B cell (primary cell): ENCODE results near the gene FAM83G. TPM values are rescaled to one million over a fixed set of nuclear protein-coding genes. Genes with fewer than 3 reads are reported as not detected.
A peak's percentile ranks its signal among the peaks of the same experiment; 100 is the strongest.

Experiments used
- ATAC-seq: fragments of 200-7000 bp; cut with Tn5 transposase; one replicate; pipeline ENCODE4 v1.10.0; 2021; ENCODE audit warnings: low read depth, mild to moderate bottlenecking, moderate number of reproducible peaks, moderate library complexity
- CTCF ChIA-PET: fragments of 350-600 bp; sonication (Branson Sonifier 250); formaldehyde crosslinking; loops from one replicate; lab custom pipeline; 2021; ENCODE audit warnings: antibody characterized with exemption, inconsistent platforms; lab: Charles Lee
- POLR2A ChIA-PET: fragments of 350-600 bp; sonication (Branson Sonifier 250); formaldehyde crosslinking; loops from one replicate; lab custom pipeline; 2021; ENCODE audit warnings: antibody characterized with exemption; lab: Charles Lee
- DNase-seq: peaks from one replicate; pipeline ENCODE4 v3.0.0; 2013
- H2AFZ ChIP-seq: 2 replicates; pipeline ENCODE4 v1.6.1; 2012; ENCODE audit warnings: mild to moderate bottlenecking, low read depth, low read length; ENCODE audit not compliant: insufficient read depth, poor library complexity, severe bottlenecking
- H3K27ac ChIP-seq, 2 donors: 1 replicate in 1 of 2; 2 replicates in 1 of 2; pipeline ENCODE4 v1.5.1; 2012 to 2013; ENCODE audit warnings: low read length in 2 of 2, mild to moderate bottlenecking in 2 of 2, moderate library complexity in 1 of 2
- H3K27me3 ChIP-seq, 4 experiments: fragments of 200-600 bp in 1 of 4; sonication (generic) in 1 of 4; replicated peaks in 1 of 4; 1 replicate in 2 of 4; 2 replicates in 2 of 4; pipeline versions ENCODE4 v1.6.1 to v1.7.0; 2013 to 2016; ENCODE audit warnings: low read length in 3 of 4, mild to moderate bottlenecking in 2 of 4, mixed read lengths in 1 of 4, moderate library complexity in 1 of 4; ENCODE audit not compliant: insufficient read depth in 4 of 4, control insufficient read depth in 3 of 4; ENCODE audit errors: control extremely low read depth in 1 of 4
- H3K36me3 ChIP-seq, 2 experiments: replicated peaks in 1 of 2; 1 replicate in 1 of 2; 2 replicates in 1 of 2; pipeline versions ENCODE4 v1.6.1 to v1.7.1; 2013; ENCODE audit warnings: low read length in 1 of 2; ENCODE audit not compliant: insufficient read depth in 2 of 2, control insufficient read depth in 1 of 2; ENCODE audit errors: control extremely low read depth in 1 of 2, extremely low read depth in 1 of 2
- H3K4me1 ChIP-seq, 2 donors: fragments of 200-600 bp in 1 of 2; sonication (generic) in 1 of 2; 1 replicate in 1 of 2; 2 replicates in 1 of 2; pipeline versions ENCODE4 v1.5.1 to v1.6.1; 2013 to 2017; ENCODE audit warnings: low read length in 2 of 2; ENCODE audit not compliant: control insufficient read depth in 2 of 2, insufficient read depth in 2 of 2
- H3K4me2 ChIP-seq: replicated peaks from 2 replicates; pipeline ENCODE3; 2012; ENCODE audit warnings: mild to moderate bottlenecking, low read depth, low read length; ENCODE audit not compliant: poor library complexity, severe bottlenecking
- H3K4me3 ChIP-seq, 5 experiments: fragments of 200-600 bp in 1 of 5; sonication (generic) in 1 of 5; 1 replicate in 3 of 5; 2 replicates in 2 of 5; pipeline versions ENCODE4 v1.5.1 to v1.7.0; 2011 to 2016; ENCODE audit warnings: low read length in 4 of 5, mild to moderate bottlenecking in 4 of 5, low read depth in 2 of 5, control low read depth in 1 of 5, moderate library complexity in 1 of 5; ENCODE audit not compliant: insufficient read depth in 1 of 5; ENCODE audit errors: control extremely low read depth in 1 of 5, extremely low read depth in 1 of 5
- H3K79me2 ChIP-seq: fragments of 200-600 bp; sonication (generic); one replicate; pipeline ENCODE4 v1.6.0; 2016; ENCODE audit warnings: low read length; ENCODE audit not compliant: control insufficient read depth, insufficient read depth
- H3K9ac ChIP-seq: fragments of 200-600 bp; sonication (generic); 2 replicates; pipeline ENCODE4 v1.6.1; 2017; ENCODE audit warnings: mild to moderate bottlenecking, low read length, moderate library complexity
- H3K9me3 ChIP-seq, 3 donors: one replicate each; pipeline versions ENCODE4 v1.6.1 to v1.7.1; 2013; ENCODE audit warnings: low read length in 2 of 3; ENCODE audit not compliant: control insufficient read depth in 2 of 3, insufficient read depth in 1 of 3; ENCODE audit errors: control extremely low read depth in 1 of 3
- H4K20me1 ChIP-seq: 2 replicates; pipeline ENCODE4 v1.6.0; 2012; ENCODE audit warnings: mild to moderate bottlenecking, low read length; ENCODE audit not compliant: insufficient read depth, control insufficient read depth, poor library complexity, severe bottlenecking
- H3K27ac Mint-ChIP-seq: one replicate; pipeline ENCODE4 v1.8.0; 2021; ENCODE audit warnings: mixed read lengths
- H3K27me3 Mint-ChIP-seq: one replicate; pipeline ENCODE4 v1.8.0; 2021; ENCODE audit warnings: mixed read lengths
- H3K4me1 Mint-ChIP-seq: one replicate; pipeline ENCODE4 v1.8.0; 2021; ENCODE audit warnings: mixed read lengths
- H3K4me3 Mint-ChIP-seq: one replicate; pipeline ENCODE4 v1.8.0; 2021; ENCODE audit warnings: mixed read lengths
- H3K9me3 Mint-ChIP-seq: one replicate; pipeline ENCODE4 v1.8.0; 2022; ENCODE audit warnings: mixed read lengths; ENCODE audit not compliant: insufficient read depth
- CTCF ChIP-seq: fragments of 200-600 bp; IDR thresholded peaks from one replicate; pipeline ENCODE4 v1.8.0; 2022; ENCODE audit warnings: antibody characterized with exemption, mild to moderate bottlenecking
- EZH2 ChIP-seq: IDR thresholded peaks from 2 replicates; pipeline ENCODE4 v1.6.1; 2012; ENCODE audit warnings: borderline replicate concordance, low read depth, mild to moderate bottlenecking, moderate library complexity, low read length; ENCODE audit not compliant: insufficient read depth, poor library complexity, severe bottlenecking
- WGBS: methylation state at CpG from one replicate; pipeline ENCODE4 v1.1.5; 2013; ENCODE audit warnings: missing lambda C conversion rate; ENCODE audit not compliant: insufficient coverage; 5-methylcytosine and 5-hydroxymethylcytosine counted together
- intact Hi-C: fragments of 100-400 bp; cut with micrococcal nuclease; formaldehyde crosslinking; loops from one replicate; pipeline ENCODE4 v1.10.0; 2022
- polyA plus RNA-seq: library from polyadenylated mRNA; depleted of rRNA; stranded (reverse); fragments of >200 nt; gene quantifications from 2 replicates; pipeline ENCODE4 v1.2.3, GENCODE V29; 2012
- total RNA-seq, 2 donors: library from RNA; stranded (reverse); fragments of 120-200 nt in 1 of 2; gene quantifications; 1 replicate in 1 of 2; 2 replicates in 1 of 2; pipeline versions ENCODE4 v1.2.3 to v1.2.4, GENCODE V29; 2013 to 2022

FAM83G gene
- total and polyA plus RNA-seq, 2 donors (not counting 1 experiment from before 2014, with no cell fraction given) = 4.7 to 14.3 TPM

- Mint-ChIP-seq H3K4me3 (no peak overlapping the region), H3K9me3 (no peaks in the 10 kb centered on the region), H3K27ac (peak overlapping the region; percentile 20), H3K4me1 (peaks cover 16% of the 10 kb centered on the region), H3K27me3 (no peaks in the 10 kb centered on the region)
- H3K27me3 ChIP-seq = no peaks in the 10 kb centered on the region
- peaks cover 1 to 44% of the 10 kb centered on the region in 2 experiments for H3K36me3 ChIP-seq
- no peaks in the 10 kb centered on the region for H3K79me2 ChIP-seq
- TF ChIP-seq EZH2 (no peak), CTCF (no peak)
- ChIA-PET POLR2A (no interaction called here), CTCF (interaction anchor here (0.9 to 2.0 kb wide), 2 partner anchors 62 kb away, joined by 4 to 6 read pairs; no protein-coding TSS in a partner anchor)
- H4K20me1 ChIP-seq = peaks cover 39% of the 10 kb centered on the region
- H3K27ac ChIP-seq = no peak overlapping the region
- no peak overlapping the region for H3K4me3 ChIP-seq
- intact Hi-C loops = no loop called here
- no peak overlapping the region for H2AFZ ChIP-seq
- peaks cover 0 to 4% (median 0%) of the 10 kb centered on the region in 3 donors for H3K9me3 ChIP-seq
- H3K9ac ChIP-seq = no peak overlapping the region
- no peak for DNase-seq
- 89% methylated on average over 6 of the region's 9 CpGs for WGBS
- H3K4me1 ChIP-seq = no peaks in the 10 kb centered on the region
- no peak for ATAC-seq
- no peak overlapping the region for H3K4me2 ChIP-seq
These were observed 18.8 kb upstream of the FAM83G start for GRCh38 chr17:19023209-19023999.

GRCh38 chr17:19022747-19023146, 18.2 kb upstream of the FAM83G start:
- CTCF ChIA-PET = interaction anchor here (0.9 kb wide), 1 partner anchor 62 kb away, joined by 6 read pairs; no protein-coding TSS in a partner anchor
- Mint-ChIP-seq H3K4me1 (peaks cover 17% of the 10 kb centered on the region), H3K4me3 (no peak overlapping the region), H3K27me3 (no peaks in the 10 kb centered on the region), H3K9me3 (no peaks in the 10 kb centered on the region), H3K27ac (peak overlapping the region; percentile 38)
- TF ChIP-seq CTCF (no peak), EZH2 (no peak)
- no peaks in the 10 kb centered on the region for H3K4me1 ChIP-seq
- H3K4me2 ChIP-seq = no peak overlapping the region
- DNase-seq (no peak), ATAC-seq (no peak)
- H3K36me3 ChIP-seq = peaks cover 1 to 44% of the 10 kb centered on the region in 2 experiments
- no peak overlapping the region for H3K27ac ChIP-seq
- POLR2A ChIA-PET = interaction anchor here (1.1 kb wide), 1 partner anchor 55 kb away, joined by 3 read pairs; no protein-coding TSS in a partner anchor
- 100% methylated on average over 2 of the region's 6 CpGs for WGBS
- intact Hi-C loops = no loop called here
- no peak overlapping the region for H2AFZ ChIP-seq
- H4K20me1 ChIP-seq = peaks cover 39% of the 10 kb centered on the region
- H3K9me3 ChIP-seq = peaks cover 0 to 4% (median 0%) of the 10 kb centered on the region in 3 donors
- no peak overlapping the region for H3K9ac ChIP-seq
- no peak overlapping the region for H3K4me3 ChIP-seq
- H3K27me3 ChIP-seq = no peaks in the 10 kb centered on the region
- H3K79me2 ChIP-seq = no peaks in the 10 kb centered on the region
